PC-9 (cell line): Measurements from ENCODE around the gene BMPR1B. TPM values are rescaled to one million over a fixed set of nuclear protein-coding genes. Genes with fewer than 3 reads are reported as not detected.

ENCODE experiments used
- BruUV-seq: library from RNA; stranded (reverse); fragments of 400-500 nt; replicated peaks from 2 replicates; lab custom pipeline; 2021; lab: Mats Ljungman, UMichigan
- CTCF ChIA-PET: fragments of 300-600 bp; sonication (Branson Sonifier 250); formaldehyde crosslinking; loops from one replicate; lab custom pipeline; 2022; ENCODE audit warnings: antibody characterized with exemption; lab: Charles Lee
- POLR2A ChIA-PET: fragments of 300-600 bp; sonication (Branson Sonifier 250); formaldehyde crosslinking; loops from one replicate; lab custom pipeline; 2022; ENCODE audit warnings: antibody characterized with exemption; ENCODE audit not compliant: unreplicated experiment; lab: Charles Lee
- DNase-seq, 2 experiments: peaks; one replicate each; pipeline versions ENCODE4 v3.0.0 to v3.0.0-alpha.2; 2015 to 2022; ENCODE audit warnings: mixed read lengths in 1 of 2
- H2AFZ ChIP-seq: fragments of 200-600 bp; sonication (generic); 2 replicates; pipeline ENCODE4 v1.8.1; 2017; ENCODE audit warnings: antibody characterized with exemption
- H3F3A ChIP-seq: fragments of 200-600 bp; sonication (generic); 2 replicates; pipeline ENCODE4 v1.8.1; 2017; ENCODE audit warnings: antibody characterized with exemption, mild to moderate bottlenecking, low read depth; ENCODE audit not compliant: insufficient read depth
- H3K27ac ChIP-seq: fragments of 200-600 bp; sonication (generic); 2 replicates; pipeline ENCODE4 v1.6.1; 2016; ENCODE audit warnings: mixed run types
- H3K27me3 ChIP-seq: fragments of 200-600 bp; sonication (generic); 2 replicates; pipeline ENCODE4 v1.6.1; 2016; ENCODE audit warnings: low read depth, mixed run types; ENCODE audit not compliant: insufficient read depth
- H3K36me3 ChIP-seq: fragments of 200-600 bp; sonication (generic); 2 replicates; pipeline ENCODE4 v1.6.1; 2016; ENCODE audit warnings: low read depth, mixed run types
- H3K4me1 ChIP-seq: fragments of 200-600 bp; sonication (generic); replicated peaks from 2 replicates; pipeline ENCODE4 v1.6.1; 2016; ENCODE audit warnings: mixed run types; ENCODE audit not compliant: insufficient read depth
- H3K4me2 ChIP-seq: fragments of 200-600 bp; sonication (generic); 2 replicates; pipeline ENCODE4 v1.6.1; 2017; ENCODE audit warnings: mixed run types
- H3K4me3 ChIP-seq: fragments of 200-600 bp; sonication (generic); 2 replicates; pipeline ENCODE4 v1.6.1; 2016; ENCODE audit warnings: mixed run types
- H3K79me2 ChIP-seq: fragments of 200-600 bp; sonication (generic); 2 replicates; pipeline ENCODE4 v1.6.1; 2017; ENCODE audit warnings: low read depth, mixed run types
- H3K9me2 ChIP-seq: fragments of 200-600 bp; sonication (generic); 2 replicates; pipeline ENCODE4 v1.8.1; 2017; ENCODE audit warnings: mild to moderate bottlenecking; ENCODE audit not compliant: insufficient read depth
- H3K9me3 ChIP-seq: fragments of 200-600 bp; sonication (generic); 2 replicates; pipeline ENCODE4 v1.8.1; 2016; ENCODE audit warnings: low read depth; ENCODE audit not compliant: insufficient read depth
- H4K20me1 ChIP-seq: fragments of 200-600 bp; sonication (generic); 2 replicates; pipeline ENCODE4 v1.8.1; 2017; ENCODE audit not compliant: insufficient read depth
- EZH2 ChIP-seq: fragments of 200-600 bp; sonication (generic); IDR thresholded peaks from 2 replicates; pipeline ENCODE4 v1.8.0; 2017; ENCODE audit warnings: antibody characterized with exemption, low read depth
- intact Hi-C: fragments of 100-400 bp; cut with micrococcal nuclease; formaldehyde crosslinking; loops from one replicate; pipeline ENCODE4 v1.10.0; 2022; ENCODE audit not compliant: unreplicated experiment
- total RNA-seq: library from RNA; stranded (reverse); gene quantifications from 2 replicates; pipeline ENCODE4 v1.2.3, GENCODE V29; 2021
- TF ChIP-seq, protein P1 (sequence below): fragments of 200-600 bp; sonication (generic); conservative IDR thresholded peaks from 2 replicates; pipeline ENCODE4 v1.6.1; 2017; ENCODE audit warnings: mixed run types, antibody characterized with exemption, mild to moderate bottlenecking, moderate library complexity

BMPR1B gene
- total RNA-seq, 1 experiment from 2014 or later: 1.1 TPM

- no peaks in the 10 kb centered on the region for H3F3A ChIP-seq
- no peaks in the 10 kb centered on the region for H3K27me3 ChIP-seq
- ChIA-PET POLR2A (interaction anchor here (0.7 kb wide), 1 partner anchor 26 kb away, joined by 8 read pairs; no protein-coding TSS in a partner anchor), CTCF (no interaction called here)
- no peaks in the 10 kb centered on the region for H4K20me1 ChIP-seq
- no peaks in the 10 kb centered on the region for H3K79me2 ChIP-seq
- no peaks in the 10 kb centered on the region for H3K9me2 ChIP-seq
- no peak overlapping the region for H3K4me3 ChIP-seq
- no peak overlapping the region for H3K27ac ChIP-seq
- H3K4me2 ChIP-seq: no peak overlapping the region
- no peaks in the 10 kb centered on the region for H3K36me3 ChIP-seq
- H3K4me1 ChIP-seq: 0 out of 2 replicates have a peak, but pooled peaks cover 8% of the 10 kb centered on the region
- no peak for DNase-seq
- TF ChIP-seq, protein P1, sequence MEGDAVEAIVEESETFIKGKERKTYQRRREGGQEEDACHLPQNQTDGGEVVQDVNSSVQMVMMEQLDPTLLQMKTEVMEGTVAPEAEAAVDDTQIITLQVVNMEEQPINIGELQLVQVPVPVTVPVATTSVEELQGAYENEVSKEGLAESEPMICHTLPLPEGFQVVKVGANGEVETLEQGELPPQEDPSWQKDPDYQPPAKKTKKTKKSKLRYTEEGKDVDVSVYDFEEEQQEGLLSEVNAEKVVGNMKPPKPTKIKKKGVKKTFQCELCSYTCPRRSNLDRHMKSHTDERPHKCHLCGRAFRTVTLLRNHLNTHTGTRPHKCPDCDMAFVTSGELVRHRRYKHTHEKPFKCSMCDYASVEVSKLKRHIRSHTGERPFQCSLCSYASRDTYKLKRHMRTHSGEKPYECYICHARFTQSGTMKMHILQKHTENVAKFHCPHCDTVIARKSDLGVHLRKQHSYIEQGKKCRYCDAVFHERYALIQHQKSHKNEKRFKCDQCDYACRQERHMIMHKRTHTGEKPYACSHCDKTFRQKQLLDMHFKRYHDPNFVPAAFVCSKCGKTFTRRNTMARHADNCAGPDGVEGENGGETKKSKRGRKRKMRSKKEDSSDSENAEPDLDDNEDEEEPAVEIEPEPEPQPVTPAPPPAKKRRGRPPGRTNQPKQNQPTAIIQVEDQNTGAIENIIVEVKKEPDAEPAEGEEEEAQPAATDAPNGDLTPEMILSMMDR: no peak
- no peak for TF ChIP-seq EZH2
- intact Hi-C loops: no loop called here
- no TSS peak for BruUV-seq
- no peak overlapping the region for H2AFZ ChIP-seq
- no peaks in the 10 kb centered on the region for H3K9me3 ChIP-seq
Measured at GRCh38 chr4:94995684-94996394, 238.1 kb downstream of the BMPR1B start.

DNA sequence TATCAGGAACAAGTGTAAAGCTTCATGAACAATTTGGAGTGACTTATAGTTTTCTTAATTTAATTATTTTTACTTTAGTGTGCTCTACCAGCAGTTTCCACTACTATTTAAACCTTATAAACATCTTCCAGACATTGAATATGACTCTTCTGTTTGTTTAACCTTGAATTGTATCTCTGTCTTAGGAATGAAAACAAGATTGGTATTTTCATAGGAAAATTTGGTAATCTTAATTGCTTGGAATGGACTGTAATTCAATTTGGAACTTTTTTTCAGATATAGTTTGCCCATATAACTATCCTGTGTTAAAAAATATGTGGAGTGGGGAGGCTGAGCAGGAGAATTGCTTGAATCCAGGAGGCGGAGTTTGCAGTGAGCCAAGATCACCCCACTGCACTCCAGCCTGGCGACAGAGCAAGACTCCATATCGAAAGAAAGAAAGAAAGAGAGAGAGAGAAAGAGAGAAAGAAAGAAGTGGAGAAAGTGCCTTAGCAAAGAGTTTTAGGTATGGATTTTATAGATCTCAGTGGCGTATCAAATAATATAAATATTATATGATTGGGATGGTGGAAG lies 242.4 kb downstream of the BMPR1B start:
- POLR2A ChIA-PET: no interaction called here
- no peaks in the 10 kb centered on the region for H3K9me2 ChIP-seq
- intact Hi-C loops: no loop called here
- H2AFZ ChIP-seq: no peak overlapping the region
- H3K4me2 ChIP-seq: no peak overlapping the region
- H3K27me3 ChIP-seq: no peaks in the 10 kb centered on the region
- no peak for DNase-seq
- H3K27ac ChIP-seq: no peak overlapping the region
- no peaks in the 10 kb centered on the region for H3K79me2 ChIP-seq
- H3K36me3 ChIP-seq: no peaks in the 10 kb centered on the region
- H4K20me1 ChIP-seq: no peaks in the 10 kb centered on the region
- no peaks in the 10 kb centered on the region for H3F3A ChIP-seq
- no peaks in the 10 kb centered on the region for H3K4me1 ChIP-seq
- no peaks in the 10 kb centered on the region for H3K9me3 ChIP-seq
- no peak overlapping the region for H3K4me3 ChIP-seq
- TF ChIP-seq, protein P1: no peak
- no peak for TF ChIP-seq EZH2
- CTCF ChIA-PET: no interaction called here
- BruUV-seq: no TSS peak

DNA sequence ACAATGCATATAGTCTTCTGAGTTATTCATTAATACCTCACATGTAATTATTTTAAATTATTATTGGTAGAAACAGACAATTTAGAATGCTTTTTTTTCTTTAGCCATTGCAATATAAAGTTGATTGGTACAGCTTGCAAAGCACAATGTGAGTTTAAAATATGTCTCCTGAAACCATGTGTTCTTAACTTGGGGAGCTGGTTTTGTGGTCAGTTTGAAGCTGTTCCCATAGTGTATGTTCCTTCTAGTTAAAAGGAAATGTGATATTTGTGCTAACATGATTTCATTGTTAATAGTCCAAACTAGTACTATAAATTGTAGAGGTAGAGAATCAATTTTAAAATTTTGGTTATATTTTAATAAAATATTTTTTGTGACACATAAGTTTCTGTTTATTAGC lies 247.2 kb downstream of the BMPR1B start:
- Histone ChIP-seq H3K9me2 (no peaks in the 10 kb centered on the region), H3K36me3 (no peaks in the 10 kb centered on the region), H3K27me3 (no peaks in the 10 kb centered on the region), H3K79me2 (no peaks in the 10 kb centered on the region), H4K20me1 (no peaks in the 10 kb centered on the region), H2AFZ (no peak overlapping the region), H3K4me3 (no peak overlapping the region), H3K9me3 (no peaks in the 10 kb centered on the region), H3K4me2 (no peak overlapping the region), H3K4me1 (no peaks in the 10 kb centered on the region), H3F3A (no peaks in the 10 kb centered on the region), H3K27ac (no peak overlapping the region)
- CTCF ChIA-PET: no interaction called here
- TF ChIP-seq EZH2: no peak
- TF ChIP-seq, protein P1: no peak
- POLR2A ChIA-PET: no interaction called here
- DNase-seq: no peak
- BruUV-seq: no TSS peak
- intact Hi-C loops: no loop called here
